Right lobe of liver (tissue), 6 donors: ENCODE measurements around the gene IRF2BP2. TPM values are rescaled to one million over a fixed set of nuclear protein-coding genes. Genes with fewer than 3 reads are reported as not detected.
A peak's percentile ranks its signal among the peaks of the same experiment; 100 is the strongest.

Experiments
- ATAC-seq, 4 donors: fragments of 200-7000 bp; cut with Tn5 transposase; one replicate each; pipeline ENCODE4 v1.9.1; 2020; ENCODE audit warnings: mild to moderate bottlenecking in 4 of 4, moderate library complexity in 4 of 4
- DNase-seq, 3 donors: peaks; one replicate each; pipeline ENCODE4 v3.0.0-alpha.2; 2020
- H3K27ac ChIP-seq, 3 donors: fragments of 200-600 bp; one replicate each; pipeline ENCODE4 v1.8.0; 2022
- H3K27me3 ChIP-seq, 2 donors: fragments of 200-600 bp; one replicate each; pipeline ENCODE4 v1.8.0; 2022
- H3K36me3 ChIP-seq, 4 donors: fragments of 200-600 bp; sonication (generic) in 1 of 4; one replicate each; pipeline versions ENCODE4 v1.5.1 to v1.8.0; 2017 to 2022; ENCODE audit warnings: control low read depth in 1 of 4
- H3K4me1 ChIP-seq, 4 donors: fragments of 200-600 bp; sonication (generic) in 1 of 4; one replicate each; pipeline versions ENCODE4 v1.5.1 to v1.8.0; 2017 to 2022; ENCODE audit warnings: control low read depth in 1 of 4
- H3K4me3 ChIP-seq, 3 donors: fragments of 200-600 bp; one replicate each; pipeline ENCODE4 v1.8.0; 2022
- H3K9me3 ChIP-seq, 4 donors: fragments of 200-600 bp; sonication (generic) in 1 of 4; one replicate each; pipeline versions ENCODE4 v1.5.1 to v1.8.0; 2017 to 2022; ENCODE audit warnings: control low read depth in 1 of 4
- POLR2A ChIP-seq: fragments of 450-650 bp; IDR thresholded peaks from one replicate; pipeline ENCODE4 v1.6.1; 2017; ENCODE audit warnings: antibody characterized with exemption, mild to moderate bottlenecking
- WGBS: methylation state at CpG from one replicate; pipeline ENCODE4 v1.1.6; 2018; ENCODE audit warnings: low coverage, low lambda C conversion rate; ENCODE audit not compliant: insufficient coverage; ENCODE audit errors: missing lambda C conversion rate; 5-methylcytosine and 5-hydroxymethylcytosine counted together
- intact Hi-C, 2 donors: fragments of 100-400 bp; cut with DNase I; formaldehyde crosslinking; loops; one replicate each; pipeline versions ENCODE4 v1.11.2 to v1.14.1; 2022
- total RNA-seq, 6 experiments: library from RNA; depleted of rRNA in 2 of 6; stranded (reverse); fragments of >200 nt in 2 of 6; fragmentation: NEBNext Ultra II Directional in 3 of 6; extraction: Animal tissue kit (Norgen Biotek cat#: 25700) in 3 of 6; gene quantifications; one replicate each; pipeline versions ENCODE4 v1.1.0 to v1.2.4, GENCODE V29; 2016 to 2023
- TF ChIP-seq, protein P1 (sequence below), 4 donors: fragments of 200-600 bp in 3 of 4; fragments of 450-650 bp in 1 of 4; IDR thresholded peaks; one replicate each; pipeline versions ENCODE4 v1.5.1 to v1.8.0; 2016 to 2022; ENCODE audit warnings: antibody characterized with exemption in 4 of 4, mild to moderate bottlenecking in 2 of 4
- donor health status: DM: no; HTN: yes; CAD: no.
- donor health status: DM: no; HTN: no; CAD: no.
- donor health status: DM: no; HTN: no; CAD: no.
- donor health status: DM: no; HTN: yes; CAD: no.
- donor health status: DM: no; HTN: yes; CAD: no.

The IRF2BP2 gene
- total RNA-seq, 6 experiments from 2014 or later: 35.3 to 93.2 (median 56.8) TPM

DNA sequence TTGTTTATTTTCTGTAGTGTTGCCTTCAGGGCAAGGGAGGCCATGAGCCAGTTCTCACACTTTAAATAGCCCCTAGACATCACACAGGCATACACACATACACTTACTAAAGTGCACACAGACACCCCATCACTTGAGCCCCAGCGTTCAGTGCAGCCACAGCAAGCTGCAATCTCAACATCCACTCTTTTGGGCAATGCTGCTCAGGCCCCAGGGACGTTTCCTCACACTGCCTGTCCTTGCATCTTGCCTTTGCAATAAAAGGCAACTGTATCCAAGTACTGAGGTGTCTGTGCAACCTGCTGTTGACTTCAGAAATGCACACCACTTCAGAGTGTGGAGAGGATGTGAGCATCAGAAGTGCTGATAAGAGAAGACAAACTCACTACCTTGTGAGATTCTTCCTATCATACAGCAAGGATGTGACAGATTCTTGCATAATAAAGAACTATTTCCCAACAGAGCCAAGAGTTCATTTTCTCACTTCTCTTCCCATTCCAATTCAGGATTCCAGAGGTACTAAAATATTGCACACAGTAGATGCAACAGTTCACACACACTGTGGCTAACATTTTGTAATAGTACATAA is 36.2 kb downstream of the IRF2BP2 start:
- Histone ChIP-seq H3K4me1 (peaks cover 0 to 8% (median 0%) of the 10 kb centered on the region in 4 donors), H3K9me3 (no peaks in the 10 kb centered on the region), H3K4me3 (no peak overlapping the region), H3K27ac (no peak overlapping the region), H3K27me3 (no peaks in the 10 kb centered on the region), H3K36me3 (no peaks in the 10 kb centered on the region)
- ATAC-seq (peak; percentile 34 to 73 (median 56)), DNase-seq (peak in 1 of 3 donors; percentile 37)
- 23% methylated on average over 2 of the region's 2 CpGs for WGBS
- TF ChIP-seq POLR2A: no peak
- TF ChIP-seq, protein P1, sequence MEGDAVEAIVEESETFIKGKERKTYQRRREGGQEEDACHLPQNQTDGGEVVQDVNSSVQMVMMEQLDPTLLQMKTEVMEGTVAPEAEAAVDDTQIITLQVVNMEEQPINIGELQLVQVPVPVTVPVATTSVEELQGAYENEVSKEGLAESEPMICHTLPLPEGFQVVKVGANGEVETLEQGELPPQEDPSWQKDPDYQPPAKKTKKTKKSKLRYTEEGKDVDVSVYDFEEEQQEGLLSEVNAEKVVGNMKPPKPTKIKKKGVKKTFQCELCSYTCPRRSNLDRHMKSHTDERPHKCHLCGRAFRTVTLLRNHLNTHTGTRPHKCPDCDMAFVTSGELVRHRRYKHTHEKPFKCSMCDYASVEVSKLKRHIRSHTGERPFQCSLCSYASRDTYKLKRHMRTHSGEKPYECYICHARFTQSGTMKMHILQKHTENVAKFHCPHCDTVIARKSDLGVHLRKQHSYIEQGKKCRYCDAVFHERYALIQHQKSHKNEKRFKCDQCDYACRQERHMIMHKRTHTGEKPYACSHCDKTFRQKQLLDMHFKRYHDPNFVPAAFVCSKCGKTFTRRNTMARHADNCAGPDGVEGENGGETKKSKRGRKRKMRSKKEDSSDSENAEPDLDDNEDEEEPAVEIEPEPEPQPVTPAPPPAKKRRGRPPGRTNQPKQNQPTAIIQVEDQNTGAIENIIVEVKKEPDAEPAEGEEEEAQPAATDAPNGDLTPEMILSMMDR (IDR thresholded peaks at IDR 0.05): no peak
- intact Hi-C loops: no loop called here

DNA sequence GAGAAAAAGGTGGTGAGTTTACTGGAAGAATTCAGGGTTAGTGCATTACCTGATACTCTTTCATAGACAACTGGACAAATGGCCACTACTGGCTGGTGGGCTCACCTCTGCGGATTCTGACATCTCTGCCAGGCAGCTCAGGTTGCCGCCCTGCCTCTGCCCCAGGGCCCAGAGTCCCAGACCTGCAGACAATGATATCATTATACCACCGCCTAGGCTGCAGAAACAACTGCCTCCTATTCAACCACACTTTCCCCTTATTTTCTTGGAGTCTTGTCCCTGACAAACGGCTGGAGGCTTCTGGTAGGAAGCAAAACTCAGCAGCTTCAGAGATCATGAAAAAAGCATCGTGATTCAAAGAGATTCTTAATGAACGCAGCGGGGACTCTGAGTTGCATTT is 37.0 kb downstream of the IRF2BP2 start:
- TF ChIP-seq, protein P1 (IDR thresholded peaks at IDR 0.05): no peak
- no peak for TF ChIP-seq POLR2A
- DNase-seq: no peak
- ATAC-seq: no peak
- no peak overlapping the region for H3K27ac ChIP-seq
- no peak overlapping the region for H3K4me3 ChIP-seq
- intact Hi-C loops: no loop called here
- 77% methylated on average over 3 of the region's 7 CpGs for WGBS
- no peaks in the 10 kb centered on the region for H3K9me3 ChIP-seq
- H3K4me1 ChIP-seq: peaks cover 0 to 8% (median 0%) of the 10 kb centered on the region in 4 donors
- no peaks in the 10 kb centered on the region for H3K36me3 ChIP-seq
- H3K27me3 ChIP-seq: no peaks in the 10 kb centered on the region

DNA sequence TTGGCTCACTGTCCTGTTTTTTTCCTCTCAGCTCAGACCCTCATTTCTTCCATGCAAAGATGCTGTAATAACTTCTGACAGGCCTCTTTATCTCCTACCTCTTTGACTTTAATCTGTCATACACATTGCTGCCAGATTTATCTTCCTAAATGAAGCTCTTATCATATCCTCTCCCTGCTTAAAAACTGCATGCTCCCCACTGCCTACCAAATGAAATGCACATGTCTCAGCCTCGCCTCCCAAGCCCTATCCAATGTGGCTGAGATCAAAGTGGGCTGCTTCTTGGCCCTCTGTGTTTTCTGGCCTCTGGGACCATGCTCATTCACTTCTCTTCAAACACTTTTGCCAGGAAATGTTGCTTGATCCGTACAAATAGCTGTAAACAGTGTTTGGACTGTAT is 38.3 kb downstream of the IRF2BP2 start:
- no peak for DNase-seq
- no peak for TF ChIP-seq POLR2A
- TF ChIP-seq, protein P1 (IDR thresholded peaks at IDR 0.05): no peak
- WGBS: 68% methylated on average over 2 of the region's 2 CpGs

DNA sequence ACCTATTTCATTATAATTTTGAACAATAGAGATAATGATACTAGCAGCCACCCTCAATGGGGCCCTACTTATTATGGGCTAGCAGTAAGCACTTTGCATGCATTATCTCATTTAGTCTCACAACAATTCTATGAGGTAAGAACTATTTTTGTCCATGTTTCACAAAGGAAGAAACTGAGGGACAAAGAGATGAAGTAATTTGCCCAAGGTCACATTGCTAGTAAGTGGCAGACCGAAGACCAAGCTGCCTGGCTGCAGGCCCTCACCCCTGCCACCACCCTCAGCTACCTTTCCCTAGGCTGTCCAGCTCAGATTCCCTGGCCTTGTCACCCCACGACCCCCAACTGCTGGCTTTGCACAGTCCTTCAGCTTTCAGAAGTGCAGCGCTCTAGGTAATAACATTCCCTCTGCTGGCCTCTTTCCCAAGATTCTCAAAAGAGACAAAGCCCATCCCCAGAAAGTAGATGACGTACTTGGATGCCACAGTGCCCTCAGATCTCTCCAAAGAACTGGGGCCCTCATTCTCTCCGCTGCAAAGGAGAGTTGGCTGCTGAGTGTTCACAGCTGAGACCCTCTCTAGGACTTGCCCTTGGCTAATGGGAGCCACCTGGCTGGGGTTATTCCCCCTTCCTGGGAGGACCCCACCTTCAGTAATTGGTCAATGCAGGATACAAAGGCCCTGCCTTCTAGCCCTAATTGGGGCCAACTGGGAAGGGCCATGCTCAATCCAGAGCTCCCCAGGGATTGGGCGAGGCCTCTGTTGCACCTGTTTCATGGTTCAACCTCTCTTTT is 39.5 kb downstream of the IRF2BP2 start:
- Histone ChIP-seq H3K27ac (no peak overlapping the region), H3K4me1 (peaks cover 0 to 8% (median 0%) of the 10 kb centered on the region in 4 donors), H3K36me3 (no peaks in the 10 kb centered on the region), H3K9me3 (no peaks in the 10 kb centered on the region), H3K27me3 (no peaks in the 10 kb centered on the region), H3K4me3 (no peak overlapping the region)
- ATAC-seq (no peak), DNase-seq (no peak)
- WGBS: 100% methylated on average over 4 of the region's 6 CpGs
- TF ChIP-seq POLR2A: no peak
- TF ChIP-seq, protein P1 (IDR thresholded peaks at IDR 0.05): no peak
- intact Hi-C loops: no loop called here

More for the DNA sequence above, 38.3 kb downstream of the IRF2BP2 start:
- Histone ChIP-seq H3K4me3 (no peak overlapping the region), H3K36me3 (no peaks in the 10 kb centered on the region), H3K9me3 (no peaks in the 10 kb centered on the region), H3K27me3 (no peaks in the 10 kb centered on the region), H3K27ac (no peak overlapping the region), H3K4me1 (peaks cover 0 to 8% (median 0%) of the 10 kb centered on the region in 4 donors)
- intact Hi-C loops: no loop called here
- no peak for ATAC-seq
